ENCODE results near the gene SLC7A9. TPM values are rescaled to one million over a fixed set of nuclear protein-coding genes. Genes with fewer than 3 reads are reported as not detected.

Gene SLC7A9
- polyA plus RNA-seq, 1 donor from 2014 or later: 2.5 TPM

DNA sequence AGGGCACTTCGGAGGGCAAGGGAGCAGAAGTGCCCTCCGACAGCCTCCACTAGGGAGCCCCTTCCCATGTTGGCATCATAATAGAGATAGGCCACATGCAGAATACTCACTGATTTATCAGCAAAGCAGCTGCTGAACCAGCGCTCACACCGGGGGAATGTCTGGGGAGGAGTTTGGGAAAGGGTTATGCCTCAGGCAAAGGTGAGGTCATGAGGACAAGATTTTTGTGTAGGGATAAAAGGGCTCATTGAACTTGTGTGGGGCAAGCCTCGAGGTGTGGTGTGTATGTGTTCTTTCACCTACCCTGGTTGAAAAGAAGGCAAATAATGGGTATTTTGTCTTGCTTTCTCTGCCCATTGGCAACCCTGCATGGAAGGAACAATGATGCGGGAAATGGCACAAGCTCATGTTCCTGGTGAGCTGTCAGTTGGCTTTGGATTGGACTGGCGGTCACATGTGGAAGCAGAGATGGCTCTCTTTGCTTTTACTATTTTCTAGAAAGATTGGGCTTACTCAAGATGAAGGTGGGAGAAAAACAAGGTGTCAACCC is 39.1 kb upstream of the SLC7A9 start:
- no peaks in the 10 kb centered on the region for H3K79me2 ChIP-seq (replicated peaks; ENCODE audit: insufficient read depth, low read length)

DNA sequence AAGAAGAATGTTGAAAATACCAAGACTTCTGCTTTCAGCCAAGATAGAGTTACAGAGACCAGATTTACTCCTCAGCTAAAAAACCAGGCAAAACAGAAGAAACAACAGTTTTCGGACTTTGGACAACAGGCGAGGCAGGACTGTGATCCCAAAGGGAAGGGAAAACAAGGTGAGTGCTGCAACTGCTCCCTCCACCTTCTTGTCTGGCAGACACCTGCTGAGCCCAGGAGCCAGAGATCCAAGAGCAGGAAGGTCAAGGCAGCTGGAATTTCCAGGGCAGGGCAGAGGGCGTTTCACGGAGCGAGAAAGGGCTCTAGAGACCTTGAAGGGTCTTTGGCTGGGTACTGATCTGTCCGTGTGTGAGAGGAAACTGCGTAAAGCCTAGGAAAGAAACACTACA is 32.9 kb upstream of the SLC7A9 start:
- Histone ChIP-seq H4K20me1 (ENCODE audit: insufficient read depth) (no peaks in the 10 kb centered on the region), H3K27ac (ENCODE audit: low read length) (no peak overlapping the region), H3K9me3 (ENCODE audit: low read length) (no peaks in the 10 kb centered on the region), H3K9me2 (ENCODE audit: insufficient read depth, low read length) (no peaks in the 10 kb centered on the region), H3F3A (ENCODE audit: insufficient read depth, low read length, poor library complexity, severe bottlenecking) (no peaks in the 10 kb centered on the region), H3K9ac (ENCODE audit: low read length) (no peak overlapping the region), H3K4me3 (ENCODE audit: low read length) (no peak overlapping the region), H3K79me2 (replicated peaks; ENCODE audit: insufficient read depth, low read length) (no peaks in the 10 kb centered on the region), H3K4me2 (ENCODE audit: low read length) (no peak overlapping the region), H3K27me3 (ENCODE audit: insufficient read depth, low read depth, low read length) (no peaks in the 10 kb centered on the region), H3K36me3 (ENCODE audit: insufficient read depth, low read length) (peaks cover 9% of the 10 kb centered on the region), H2AFZ (ENCODE audit: low read depth, low read length) (no peak overlapping the region)
- TF ChIP-seq, protein P1, sequence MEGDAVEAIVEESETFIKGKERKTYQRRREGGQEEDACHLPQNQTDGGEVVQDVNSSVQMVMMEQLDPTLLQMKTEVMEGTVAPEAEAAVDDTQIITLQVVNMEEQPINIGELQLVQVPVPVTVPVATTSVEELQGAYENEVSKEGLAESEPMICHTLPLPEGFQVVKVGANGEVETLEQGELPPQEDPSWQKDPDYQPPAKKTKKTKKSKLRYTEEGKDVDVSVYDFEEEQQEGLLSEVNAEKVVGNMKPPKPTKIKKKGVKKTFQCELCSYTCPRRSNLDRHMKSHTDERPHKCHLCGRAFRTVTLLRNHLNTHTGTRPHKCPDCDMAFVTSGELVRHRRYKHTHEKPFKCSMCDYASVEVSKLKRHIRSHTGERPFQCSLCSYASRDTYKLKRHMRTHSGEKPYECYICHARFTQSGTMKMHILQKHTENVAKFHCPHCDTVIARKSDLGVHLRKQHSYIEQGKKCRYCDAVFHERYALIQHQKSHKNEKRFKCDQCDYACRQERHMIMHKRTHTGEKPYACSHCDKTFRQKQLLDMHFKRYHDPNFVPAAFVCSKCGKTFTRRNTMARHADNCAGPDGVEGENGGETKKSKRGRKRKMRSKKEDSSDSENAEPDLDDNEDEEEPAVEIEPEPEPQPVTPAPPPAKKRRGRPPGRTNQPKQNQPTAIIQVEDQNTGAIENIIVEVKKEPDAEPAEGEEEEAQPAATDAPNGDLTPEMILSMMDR (IDR thresholded peaks at IDR 0.05; ENCODE audit: poor library complexity, severe bottlenecking): no peak
- TF ChIP-seq EP300 (conservative IDR thresholded peaks at IDR 0.05; ENCODE audit: poor library complexity, severe bottlenecking) (no peak), TAF1 (IDR thresholded peaks at IDR 0.05; ENCODE audit: low read depth) (no peak), SMC3 (conservative IDR thresholded peaks at IDR 0.05; ENCODE audit: poor library complexity) (no peak), RAD21 (conservative IDR thresholded peaks at IDR 0.05) (no peak), MXI1 (conservative IDR thresholded peaks at IDR 0.05; ENCODE audit: poor library complexity, severe bottlenecking) (no peak), EZH2 (IDR thresholded peaks at IDR 0.05; ENCODE audit: borderline replicate concordance, insufficient read depth, low read length, poor library complexity, severe bottlenecking) (no peak), POLR2AphosphoS5 (IDR thresholded peaks at IDR 0.05) (no peak)
- TF ChIP-seq, protein P2, sequence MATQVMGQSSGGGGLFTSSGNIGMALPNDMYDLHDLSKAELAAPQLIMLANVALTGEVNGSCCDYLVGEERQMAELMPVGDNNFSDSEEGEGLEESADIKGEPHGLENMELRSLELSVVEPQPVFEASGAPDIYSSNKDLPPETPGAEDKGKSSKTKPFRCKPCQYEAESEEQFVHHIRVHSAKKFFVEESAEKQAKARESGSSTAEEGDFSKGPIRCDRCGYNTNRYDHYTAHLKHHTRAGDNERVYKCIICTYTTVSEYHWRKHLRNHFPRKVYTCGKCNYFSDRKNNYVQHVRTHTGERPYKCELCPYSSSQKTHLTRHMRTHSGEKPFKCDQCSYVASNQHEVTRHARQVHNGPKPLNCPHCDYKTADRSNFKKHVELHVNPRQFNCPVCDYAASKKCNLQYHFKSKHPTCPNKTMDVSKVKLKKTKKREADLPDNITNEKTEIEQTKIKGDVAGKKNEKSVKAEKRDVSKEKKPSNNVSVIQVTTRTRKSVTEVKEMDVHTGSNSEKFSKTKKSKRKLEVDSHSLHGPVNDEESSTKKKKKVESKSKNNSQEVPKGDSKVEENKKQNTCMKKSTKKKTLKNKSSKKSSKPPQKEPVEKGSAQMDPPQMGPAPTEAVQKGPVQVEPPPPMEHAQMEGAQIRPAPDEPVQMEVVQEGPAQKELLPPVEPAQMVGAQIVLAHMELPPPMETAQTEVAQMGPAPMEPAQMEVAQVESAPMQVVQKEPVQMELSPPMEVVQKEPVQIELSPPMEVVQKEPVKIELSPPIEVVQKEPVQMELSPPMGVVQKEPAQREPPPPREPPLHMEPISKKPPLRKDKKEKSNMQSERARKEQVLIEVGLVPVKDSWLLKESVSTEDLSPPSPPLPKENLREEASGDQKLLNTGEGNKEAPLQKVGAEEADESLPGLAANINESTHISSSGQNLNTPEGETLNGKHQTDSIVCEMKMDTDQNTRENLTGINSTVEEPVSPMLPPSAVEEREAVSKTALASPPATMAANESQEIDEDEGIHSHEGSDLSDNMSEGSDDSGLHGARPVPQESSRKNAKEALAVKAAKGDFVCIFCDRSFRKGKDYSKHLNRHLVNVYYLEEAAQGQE (IDR thresholded peaks at IDR 0.05; ENCODE audit: borderline replicate concordance): no peak

More for the DNA sequence above, 39.1 kb upstream of the SLC7A9 start:
- no peak overlapping the region for H3K27ac ChIP-seq (ENCODE audit: low read length)
- H3F3A ChIP-seq (ENCODE audit: insufficient read depth, low read length, poor library complexity, severe bottlenecking): no peaks in the 10 kb centered on the region
- no peaks in the 10 kb centered on the region for H3K9me2 ChIP-seq (ENCODE audit: insufficient read depth, low read length)
- no peak overlapping the region for H3K4me2 ChIP-seq (ENCODE audit: low read length)
- H2AFZ ChIP-seq (ENCODE audit: low read depth, low read length): no peak overlapping the region
- H3K9me3 ChIP-seq (ENCODE audit: low read length): no peaks in the 10 kb centered on the region
- H3K4me3 ChIP-seq (ENCODE audit: low read length): no peak overlapping the region
- no peak for TF ChIP-seq MXI1 (conservative IDR thresholded peaks at IDR 0.05; ENCODE audit: poor library complexity, severe bottlenecking)
- no peak for TF ChIP-seq SMC3 (conservative IDR thresholded peaks at IDR 0.05; ENCODE audit: poor library complexity)
- no peak for TF ChIP-seq POLR2AphosphoS5 (IDR thresholded peaks at IDR 0.05)
- TF ChIP-seq, protein P2 (IDR thresholded peaks at IDR 0.05; ENCODE audit: borderline replicate concordance): no peak
- TF ChIP-seq, protein P1 (IDR thresholded peaks at IDR 0.05; ENCODE audit: poor library complexity, severe bottlenecking): no peak
- no peak for TF ChIP-seq EP300 (conservative IDR thresholded peaks at IDR 0.05; ENCODE audit: poor library complexity, severe bottlenecking)
- TF ChIP-seq TAF1 (IDR thresholded peaks at IDR 0.05; ENCODE audit: low read depth): no peak
- TF ChIP-seq RAD21 (conservative IDR thresholded peaks at IDR 0.05): no peak
- no peak for TF ChIP-seq EZH2 (IDR thresholded peaks at IDR 0.05; ENCODE audit: borderline replicate concordance, insufficient read depth, low read length, poor library complexity, severe bottlenecking)
- no peaks in the 10 kb centered on the region for H3K27me3 ChIP-seq (ENCODE audit: insufficient read depth, low read depth, low read length)
- H4K20me1 ChIP-seq (ENCODE audit: insufficient read depth): no peaks in the 10 kb centered on the region
- peaks cover 7% of the 10 kb centered on the region for H3K36me3 ChIP-seq (ENCODE audit: insufficient read depth, low read length)
- H3K9ac ChIP-seq (ENCODE audit: low read length): no peak overlapping the region

Data from neural cell (in vitro differentiated cells).